ENCODE results near the gene NPAS1.

Gene NPAS1

GRCh38 chr19:47081095-47081494, 61.5 kb downstream of the NPAS1 start:
- peaks cover 54% of the 10 kb centered on the region for H3K36me3 ChIP-seq (replicated peaks; ENCODE audit: low read depth, low read length)
- H2AFZ ChIP-seq (ENCODE audit: low read depth, low read length) = no peak overlapping the region
- no peak overlapping the region for H3K4me3 ChIP-seq (ENCODE audit: low read length)
- 0 out of 2 replicates have a peak, but pooled peaks cover 3% of the 10 kb centered on the region for H4K20me1 ChIP-seq (ENCODE audit: insufficient read depth, low read length)
- H3K4me2 ChIP-seq (ENCODE audit: low read length) = no peak overlapping the region
- H3K79me2 ChIP-seq (ENCODE audit: low read length) = peaks cover 3% of the 10 kb centered on the region; the same call in 1 of the 2 replicates
- no peak for TF ChIP-seq EZH2phosphoT487 (IDR thresholded peaks at IDR 0.05; ENCODE audit: low read depth)
- no peak for TF ChIP-seq CTCF (IDR thresholded peaks at IDR 0.05; ENCODE audit: low read depth, low read length)
- no peak overlapping the region for H3K9ac ChIP-seq (ENCODE audit: low read length)
- no peak overlapping the region for H3K27ac ChIP-seq (ENCODE audit: low read length)
- H3K9me3 ChIP-seq (ENCODE audit: insufficient read depth, low read length) = no peaks in the 10 kb centered on the region
- no peaks in the 10 kb centered on the region for H3K4me1 ChIP-seq (ENCODE audit: low read length)
- H3K27me3 ChIP-seq (ENCODE audit: low read depth, low read length) = no peaks in the 10 kb centered on the region

- Histone ChIP-seq H3K9ac (ENCODE audit: low read length) (no peak overlapping the region), H3K9me3 (ENCODE audit: insufficient read depth, low read length) (no peaks in the 10 kb centered on the region), H4K20me1 (ENCODE audit: insufficient read depth, low read length) (0 out of 2 replicates have a peak, but pooled peaks cover 3% of the 10 kb centered on the region), H3K4me3 (ENCODE audit: low read length) (no peak overlapping the region), H3K36me3 (replicated peaks; ENCODE audit: low read depth, low read length) (peaks cover 57% of the 10 kb centered on the region), H3K4me1 (ENCODE audit: low read length) (no peaks in the 10 kb centered on the region), H3K27ac (ENCODE audit: low read length) (no peak overlapping the region), H3K4me2 (ENCODE audit: low read length) (no peak overlapping the region), H3K79me2 (ENCODE audit: low read length) (no peaks in the 10 kb centered on the region), H3K27me3 (ENCODE audit: low read depth, low read length) (no peaks in the 10 kb centered on the region), H2AFZ (ENCODE audit: low read depth, low read length) (no peak overlapping the region)
- no peak for TF ChIP-seq CTCF (IDR thresholded peaks at IDR 0.05; ENCODE audit: low read depth, low read length)
- TF ChIP-seq EZH2phosphoT487 (IDR thresholded peaks at IDR 0.05; ENCODE audit: low read depth) = no peak
Observed at GRCh38 chr19:47082493-47082892, 62.9 kb downstream of the NPAS1 start.

GRCh38 chr19:47084879-47085439, 65.3 kb downstream of the NPAS1 start:
- H3K9me3 ChIP-seq (ENCODE audit: insufficient read depth, low read length) = no peaks in the 10 kb centered on the region
- H3K36me3 ChIP-seq (replicated peaks; ENCODE audit: low read depth, low read length) = peaks cover 68% of the 10 kb centered on the region
- no peaks in the 10 kb centered on the region for H3K4me1 ChIP-seq (ENCODE audit: low read length)
- peaks cover 6% of the 10 kb centered on the region; the same call in 1 of the 2 replicates for H3K79me2 ChIP-seq (ENCODE audit: low read length)
- H3K27me3 ChIP-seq (ENCODE audit: low read depth, low read length) = no peaks in the 10 kb centered on the region
- H3K9ac ChIP-seq (ENCODE audit: low read length) = no peak overlapping the region
- H4K20me1 ChIP-seq (ENCODE audit: insufficient read depth, low read length) = peaks cover 3% of the 10 kb centered on the region; the same call in 1 of the 2 replicates
- H3K4me3 ChIP-seq (ENCODE audit: low read length) = no peak overlapping the region
- H3K4me2 ChIP-seq (ENCODE audit: low read length) = no peak overlapping the region
- no peak overlapping the region for H2AFZ ChIP-seq (ENCODE audit: low read depth, low read length)
- H3K27ac ChIP-seq (ENCODE audit: low read length) = no peak overlapping the region
- no peak for TF ChIP-seq EZH2phosphoT487 (IDR thresholded peaks at IDR 0.05; ENCODE audit: low read depth)
- TF ChIP-seq CTCF (IDR thresholded peaks at IDR 0.05; ENCODE audit: low read depth, low read length) = no peak

GRCh38 chr19:47086280-47086679, 66.6 kb downstream of the NPAS1 start:
- Histone ChIP-seq H3K27me3 (ENCODE audit: low read depth, low read length) (no peaks in the 10 kb centered on the region), H3K4me1 (ENCODE audit: low read length) (no peaks in the 10 kb centered on the region), H4K20me1 (ENCODE audit: insufficient read depth, low read length) (peaks cover 7% of the 10 kb centered on the region), H3K79me2 (ENCODE audit: low read length) (peaks cover 11% of the 10 kb centered on the region; the same call in 1 of the 2 replicates), H3K27ac (ENCODE audit: low read length) (no peak overlapping the region), H3K9ac (ENCODE audit: low read length) (no peak overlapping the region), H2AFZ (ENCODE audit: low read depth, low read length) (no peak overlapping the region), H3K9me3 (ENCODE audit: insufficient read depth, low read length) (no peaks in the 10 kb centered on the region), H3K4me3 (ENCODE audit: low read length) (no peak overlapping the region), H3K4me2 (ENCODE audit: low read length) (no peak overlapping the region), H3K36me3 (replicated peaks; ENCODE audit: low read depth, low read length) (peaks cover 69% of the 10 kb centered on the region)
- TF ChIP-seq EZH2phosphoT487 (IDR thresholded peaks at IDR 0.05; ENCODE audit: low read depth) (no peak), CTCF (IDR thresholded peaks at IDR 0.05; ENCODE audit: low read depth, low read length) (no peak)

Measured in OCI-LY3 (cell line).